Uterus (tissue), 2 donors: Measurements from ENCODE around the gene WDR55.
A peak's percentile ranks its signal among the peaks of the same experiment; 100 is the strongest.

Experiments
- POLR2A ChIP-seq, 2 donors: fragments of 450-650 bp; IDR thresholded peaks; one replicate each; pipeline ENCODE4 v1.6.1; 2016; ENCODE audit warnings: antibody characterized with exemption in 2 of 2, mild to moderate bottlenecking in 1 of 2, moderate library complexity in 1 of 2
- TF ChIP-seq, protein P1 (sequence below), 4 experiments: fragments of 200-600 bp in 2 of 4; fragments of 450-650 bp in 2 of 4; sonication (generic) in 2 of 4; IDR thresholded peaks; one replicate each; pipeline ENCODE4 v1.5.1; 2016 to 2019; ENCODE audit warnings: antibody characterized with exemption in 4 of 4, mild to moderate bottlenecking in 2 of 4, moderate library complexity in 1 of 4

DNA sequence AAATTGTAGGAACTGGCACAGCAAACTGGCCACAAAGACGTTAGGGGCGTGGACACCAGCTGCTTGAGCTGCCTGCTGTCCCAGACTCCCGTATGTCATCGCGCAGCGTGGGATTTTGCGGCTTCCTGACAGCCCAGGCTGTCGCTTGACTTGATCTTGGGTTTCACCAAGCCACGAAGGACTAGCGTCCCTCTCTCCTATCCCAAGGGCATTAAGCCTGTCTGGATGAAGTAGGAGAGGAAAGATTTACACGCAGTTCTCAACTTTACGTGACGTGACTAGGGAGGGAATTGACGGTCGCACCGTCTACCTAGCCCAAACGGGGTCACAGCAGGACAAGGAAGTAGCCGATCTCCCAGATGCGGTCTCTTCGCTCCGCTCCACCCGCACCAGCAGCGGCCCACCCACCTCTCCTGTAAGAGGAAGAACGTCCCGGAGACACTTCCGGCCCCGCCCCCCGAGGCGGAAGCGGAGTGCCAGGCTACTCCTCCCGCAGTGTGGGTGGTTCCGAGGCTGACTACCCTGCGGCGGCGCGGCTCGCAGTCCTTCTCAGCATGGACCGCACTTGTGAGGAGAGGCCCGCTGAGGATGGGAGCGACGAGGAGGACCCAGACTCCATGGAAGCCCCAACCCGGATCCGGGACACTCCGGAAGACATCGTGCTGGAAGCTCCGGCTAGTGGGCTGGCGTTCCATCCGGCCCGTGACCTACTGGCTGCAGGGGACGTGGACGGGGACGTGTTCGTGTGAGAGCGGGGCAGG lies at the start of gene WDR55:
- TF ChIP-seq POLR2A (IDR thresholded peaks at IDR 0.05): peak; percentile 64 to 76
- TF ChIP-seq, protein P1, sequence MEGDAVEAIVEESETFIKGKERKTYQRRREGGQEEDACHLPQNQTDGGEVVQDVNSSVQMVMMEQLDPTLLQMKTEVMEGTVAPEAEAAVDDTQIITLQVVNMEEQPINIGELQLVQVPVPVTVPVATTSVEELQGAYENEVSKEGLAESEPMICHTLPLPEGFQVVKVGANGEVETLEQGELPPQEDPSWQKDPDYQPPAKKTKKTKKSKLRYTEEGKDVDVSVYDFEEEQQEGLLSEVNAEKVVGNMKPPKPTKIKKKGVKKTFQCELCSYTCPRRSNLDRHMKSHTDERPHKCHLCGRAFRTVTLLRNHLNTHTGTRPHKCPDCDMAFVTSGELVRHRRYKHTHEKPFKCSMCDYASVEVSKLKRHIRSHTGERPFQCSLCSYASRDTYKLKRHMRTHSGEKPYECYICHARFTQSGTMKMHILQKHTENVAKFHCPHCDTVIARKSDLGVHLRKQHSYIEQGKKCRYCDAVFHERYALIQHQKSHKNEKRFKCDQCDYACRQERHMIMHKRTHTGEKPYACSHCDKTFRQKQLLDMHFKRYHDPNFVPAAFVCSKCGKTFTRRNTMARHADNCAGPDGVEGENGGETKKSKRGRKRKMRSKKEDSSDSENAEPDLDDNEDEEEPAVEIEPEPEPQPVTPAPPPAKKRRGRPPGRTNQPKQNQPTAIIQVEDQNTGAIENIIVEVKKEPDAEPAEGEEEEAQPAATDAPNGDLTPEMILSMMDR (IDR thresholded peaks at IDR 0.05): no peak
